Activated CD4-positive, alpha-beta T cell treated with anti-CD3 and anti-CD28 coated beads, Interleukin-2, Interleukin-6, amounts not matched to agents 100 ng/mL and 50 ng/mL, durations not matched to agents 16 hours and 8 hours (primary cell): ENCODE measurements around the gene ABRAXAS1.
"Not testable (repeated sequence)": the region's sequence is repeated elsewhere in the genome, so short reads cannot be mapped to it uniquely, and the experiment has no call there.

ENCODE experiments used
- DNase-seq: peaks from one replicate; pipeline ENCODE4 v3.0.0-alpha.2; 2020

Gene ABRAXAS1

GRCh38 chr4:83484500-83485461, at the start of gene ABRAXAS1:
TSS of gene ABRAXAS1 (minus strand) at chr4:83485100. CDS start at chr4:83485072, 28 bp downstream.
- DNase-seq: peak; percentile 95

- no peak for DNase-seq
Measured at GRCh38 chr4:83527671-83528070, 42.8 kb upstream of the ABRAXAS1 start.

GRCh38 chr4:83522239-83522638, 37.3 kb upstream of the ABRAXAS1 start:
- no peak for DNase-seq

GRCh38 chr4:83516042-83516772, 31.3 kb upstream of the ABRAXAS1 start:
- no peak for DNase-seq

- DNase-seq: no peak
Measured at GRCh38 chr4:83510442-83510841, 25.5 kb upstream of the ABRAXAS1 start.

- peak; percentile 84 for DNase-seq
Measured at GRCh38 chr4:83509156-83509585, 24.3 kb upstream of the ABRAXAS1 start.

GRCh38 chr4:83504996-83505395, 20.1 kb upstream of the ABRAXAS1 start:
- no peak for DNase-seq

- no peak for DNase-seq
Measured at GRCh38 chr4:83504503-83504902, 19.6 kb upstream of the ABRAXAS1 start.

- peak; percentile 13 for DNase-seq
Measured at GRCh38 chr4:83503974-83504373, 19.1 kb upstream of the ABRAXAS1 start.

- DNase-seq: not testable (repeated sequence)
Measured at GRCh38 chr4:83501671-83502070, 16.8 kb upstream of the ABRAXAS1 start.

GRCh38 chr4:83498187-83498586, 13.3 kb upstream of the ABRAXAS1 start:
- no peak for DNase-seq

GRCh38 chr4:83496085-83496917, 11.4 kb upstream of the ABRAXAS1 start:
- DNase-seq: not testable (repeated sequence)

- DNase-seq: peak; percentile 33
Measured at GRCh38 chr4:83490876-83491450, 6.1 kb upstream of the ABRAXAS1 start.

- no peak for DNase-seq
Measured at GRCh38 chr4:83489711-83490326, 4.9 kb upstream of the ABRAXAS1 start.

GRCh38 chr4:83486457-83487129, 1.7 kb upstream of the ABRAXAS1 start:
- no peak for DNase-seq

- no peak for DNase-seq
Measured at GRCh38 chr4:83473966-83474365, 10.9 kb downstream of the ABRAXAS1 start.

GRCh38 chr4:83473423-83473822, 11.5 kb downstream of the ABRAXAS1 start:
- DNase-seq: no peak

- no peak for DNase-seq
Measured at GRCh38 chr4:83456184-83456501, 28.8 kb downstream of the ABRAXAS1 start.

- DNase-seq: peak; percentile 98
Measured at GRCh38 chr4:83455281-83456183, 29.4 kb downstream of the ABRAXAS1 start, which contains the start of the genes HELQ and MRPS18C. TSS of gene HELQ (minus strand) at chr4:83455823. CDS start at chr4:83455693, 130 bp downstream. TSS of gene MRPS18C (plus strand) at chr4:83456058. CDS start at chr4:83456078, 20 bp downstream.

- DNase-seq: no peak
Measured at GRCh38 chr4:83454686-83455085, 30.2 kb downstream of the ABRAXAS1 start.
